NCI-H460 (cell line): ENCODE results near the gene PARP15. TPM values are rescaled to one million over a fixed set of nuclear protein-coding genes. Genes with fewer than 3 reads are reported as not detected.

ENCODE experiments used
- DNase-seq: peaks from one replicate; pipeline ENCODE4 v3.0.0-alpha.2; 2016; ENCODE audit warnings: low read depth; ENCODE audit errors: extremely low read depth
- total RNA-seq: library from RNA; depleted of rRNA; stranded (reverse); fragments of >200 nt; shearing (Covaris generic); gene quantifications from 2 replicates; pipeline ENCODE4 v1.2.3, GENCODE V29; 2014

PARP15 gene
- total RNA-seq, 1 experiment from 2014 or later: not detected

- DNase-seq: no peak
These were observed 8.7 kb upstream of the PARP15 start for GRCh38 chr3:122568755-122569154.

- DNase-seq: no peak
These were observed 4.5 kb upstream of the PARP15 start for GRCh38 chr3:122572940-122573412.

GRCh38 chr3:122576174-122576940, 1.1 kb upstream of the PARP15 start:
- DNase-seq: no peak

- DNase-seq: no peak
These were observed 755 bp downstream of the PARP15 start for GRCh38 chr3:122578069-122578740.

- no peak for DNase-seq
These were observed 3.0 kb downstream of the PARP15 start for GRCh38 chr3:122580470-122580869.

GRCh38 chr3:122581622-122582021, 4.2 kb downstream of the PARP15 start:
- no peak for DNase-seq

- no peak for DNase-seq
These were observed 4.9 kb downstream of the PARP15 start for GRCh38 chr3:122582390-122582789.

GRCh38 chr3:122586098-122586497, 8.6 kb downstream of the PARP15 start:
- no peak for DNase-seq

- no peak for DNase-seq
These were observed 9.5 kb downstream of the PARP15 start for GRCh38 chr3:122586773-122587485.

GRCh38 chr3:122587572-122587971, 10.1 kb downstream of the PARP15 start:
- DNase-seq: no peak

- no peak for DNase-seq
These were observed 11.8 kb downstream of the PARP15 start for GRCh38 chr3:122589297-122589696.

- no peak for DNase-seq
These were observed 13.2 kb downstream of the PARP15 start for GRCh38 chr3:122590610-122591009.

GRCh38 chr3:122594025-122594424, 16.6 kb downstream of the PARP15 start:
- no peak for DNase-seq

- no peak for DNase-seq
These were observed 20.7 kb downstream of the PARP15 start for GRCh38 chr3:122598151-122598550.

GRCh38 chr3:122598556-122598955, 21.1 kb downstream of the PARP15 start:
- no peak for DNase-seq

- no peak for DNase-seq
These were observed 24.7 kb downstream of the PARP15 start for GRCh38 chr3:122602011-122602710.

- no peak for DNase-seq
These were observed 25.6 kb downstream of the PARP15 start for GRCh38 chr3:122603056-122603455.

GRCh38 chr3:122606330-122606729, 28.9 kb downstream of the PARP15 start:
- no peak for DNase-seq

GRCh38 chr3:122608916-122609315, 31.5 kb downstream of the PARP15 start:
- no peak for DNase-seq

- no peak for DNase-seq
These were observed 32.5 kb downstream of the PARP15 start for GRCh38 chr3:122609798-122610559.
